Neural cell (in vitro differentiated cells): ENCODE data around the gene BRK1.

Experiments used
- EP300 ChIP-seq: fragments of 450-650 bp; conservative IDR thresholded peaks from 2 replicates; pipeline ENCODE4 v1.6.1; 2014; ENCODE audit warnings: antibody characterized with exemption, mild to moderate bottlenecking, moderate library complexity; ENCODE audit not compliant: poor library complexity, severe bottlenecking
- MXI1 ChIP-seq: fragments of 450-650 bp; conservative IDR thresholded peaks from 2 replicates; pipeline ENCODE4 v1.6.1; 2014; ENCODE audit warnings: antibody characterized with exemption, mild to moderate bottlenecking; ENCODE audit not compliant: poor library complexity, severe bottlenecking
- POLR2AphosphoS5 ChIP-seq: IDR thresholded peaks from 2 replicates; pipeline ENCODE4 v1.6.1; 2012
- SMC3 ChIP-seq: fragments of 450-650 bp; conservative IDR thresholded peaks from 2 replicates; pipeline ENCODE4 v1.6.1; 2014; ENCODE audit warnings: antibody characterized with exemption, mild to moderate bottlenecking, moderate library complexity; ENCODE audit not compliant: poor library complexity
- TAF1 ChIP-seq: IDR thresholded peaks from 2 replicates; pipeline ENCODE4 v1.6.1; 2012; ENCODE audit warnings: low read depth
- TF ChIP-seq, protein P1 (sequence below): fragments of 450-650 bp; IDR thresholded peaks from 2 replicates; pipeline ENCODE4 v1.5.1; 2014; ENCODE audit warnings: antibody characterized with exemption, mild to moderate bottlenecking, moderate library complexity; ENCODE audit not compliant: poor library complexity, severe bottlenecking
- TF ChIP-seq, protein P2 (sequence below): IDR thresholded peaks from 2 replicates; pipeline ENCODE4 v1.6.1; 2012; ENCODE audit warnings: borderline replicate concordance

DNA sequence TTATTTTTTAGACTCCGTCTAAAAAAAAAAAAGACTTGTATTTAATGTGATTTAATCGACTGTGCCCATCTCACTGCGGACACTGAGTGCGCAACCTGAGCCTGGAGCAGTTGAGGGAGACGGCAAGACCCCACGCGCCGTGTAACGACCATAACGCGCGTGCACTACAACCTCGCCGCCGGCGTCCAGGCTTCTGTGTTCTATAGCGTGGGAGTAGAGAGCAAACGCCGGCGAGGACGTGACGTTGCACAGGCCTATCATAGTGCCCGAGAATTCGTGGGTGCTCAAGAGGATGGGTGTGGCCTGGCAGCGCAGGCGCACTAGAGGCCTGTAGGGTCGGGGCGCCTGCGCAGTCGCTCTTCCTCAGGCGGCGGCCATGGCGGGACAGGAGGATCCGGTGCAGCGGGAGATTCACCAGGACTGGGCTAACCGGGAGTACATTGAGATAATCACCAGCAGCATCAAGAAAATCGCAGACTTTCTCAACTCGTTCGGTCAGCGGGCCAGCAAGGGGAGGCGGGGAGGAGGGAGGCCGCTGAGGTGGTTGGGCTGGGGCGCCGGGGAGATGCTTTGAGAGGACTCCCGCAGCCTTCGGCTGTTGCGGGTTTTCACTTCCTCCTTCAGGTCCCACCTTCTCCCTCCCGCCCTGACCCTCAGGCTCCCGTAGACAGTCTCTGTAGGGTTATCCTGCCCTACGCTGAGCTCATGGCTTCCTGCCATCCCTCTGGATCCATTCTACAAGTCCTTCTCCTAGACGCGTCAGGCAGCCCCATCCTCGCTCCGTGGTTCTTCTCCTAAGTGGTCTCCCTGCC lies at the start of gene BRK1:
- TF ChIP-seq, protein P1, sequence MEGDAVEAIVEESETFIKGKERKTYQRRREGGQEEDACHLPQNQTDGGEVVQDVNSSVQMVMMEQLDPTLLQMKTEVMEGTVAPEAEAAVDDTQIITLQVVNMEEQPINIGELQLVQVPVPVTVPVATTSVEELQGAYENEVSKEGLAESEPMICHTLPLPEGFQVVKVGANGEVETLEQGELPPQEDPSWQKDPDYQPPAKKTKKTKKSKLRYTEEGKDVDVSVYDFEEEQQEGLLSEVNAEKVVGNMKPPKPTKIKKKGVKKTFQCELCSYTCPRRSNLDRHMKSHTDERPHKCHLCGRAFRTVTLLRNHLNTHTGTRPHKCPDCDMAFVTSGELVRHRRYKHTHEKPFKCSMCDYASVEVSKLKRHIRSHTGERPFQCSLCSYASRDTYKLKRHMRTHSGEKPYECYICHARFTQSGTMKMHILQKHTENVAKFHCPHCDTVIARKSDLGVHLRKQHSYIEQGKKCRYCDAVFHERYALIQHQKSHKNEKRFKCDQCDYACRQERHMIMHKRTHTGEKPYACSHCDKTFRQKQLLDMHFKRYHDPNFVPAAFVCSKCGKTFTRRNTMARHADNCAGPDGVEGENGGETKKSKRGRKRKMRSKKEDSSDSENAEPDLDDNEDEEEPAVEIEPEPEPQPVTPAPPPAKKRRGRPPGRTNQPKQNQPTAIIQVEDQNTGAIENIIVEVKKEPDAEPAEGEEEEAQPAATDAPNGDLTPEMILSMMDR = no peak
- TF ChIP-seq, protein P2, sequence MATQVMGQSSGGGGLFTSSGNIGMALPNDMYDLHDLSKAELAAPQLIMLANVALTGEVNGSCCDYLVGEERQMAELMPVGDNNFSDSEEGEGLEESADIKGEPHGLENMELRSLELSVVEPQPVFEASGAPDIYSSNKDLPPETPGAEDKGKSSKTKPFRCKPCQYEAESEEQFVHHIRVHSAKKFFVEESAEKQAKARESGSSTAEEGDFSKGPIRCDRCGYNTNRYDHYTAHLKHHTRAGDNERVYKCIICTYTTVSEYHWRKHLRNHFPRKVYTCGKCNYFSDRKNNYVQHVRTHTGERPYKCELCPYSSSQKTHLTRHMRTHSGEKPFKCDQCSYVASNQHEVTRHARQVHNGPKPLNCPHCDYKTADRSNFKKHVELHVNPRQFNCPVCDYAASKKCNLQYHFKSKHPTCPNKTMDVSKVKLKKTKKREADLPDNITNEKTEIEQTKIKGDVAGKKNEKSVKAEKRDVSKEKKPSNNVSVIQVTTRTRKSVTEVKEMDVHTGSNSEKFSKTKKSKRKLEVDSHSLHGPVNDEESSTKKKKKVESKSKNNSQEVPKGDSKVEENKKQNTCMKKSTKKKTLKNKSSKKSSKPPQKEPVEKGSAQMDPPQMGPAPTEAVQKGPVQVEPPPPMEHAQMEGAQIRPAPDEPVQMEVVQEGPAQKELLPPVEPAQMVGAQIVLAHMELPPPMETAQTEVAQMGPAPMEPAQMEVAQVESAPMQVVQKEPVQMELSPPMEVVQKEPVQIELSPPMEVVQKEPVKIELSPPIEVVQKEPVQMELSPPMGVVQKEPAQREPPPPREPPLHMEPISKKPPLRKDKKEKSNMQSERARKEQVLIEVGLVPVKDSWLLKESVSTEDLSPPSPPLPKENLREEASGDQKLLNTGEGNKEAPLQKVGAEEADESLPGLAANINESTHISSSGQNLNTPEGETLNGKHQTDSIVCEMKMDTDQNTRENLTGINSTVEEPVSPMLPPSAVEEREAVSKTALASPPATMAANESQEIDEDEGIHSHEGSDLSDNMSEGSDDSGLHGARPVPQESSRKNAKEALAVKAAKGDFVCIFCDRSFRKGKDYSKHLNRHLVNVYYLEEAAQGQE = peak; percentile 84
- peak; percentile 85 for TF ChIP-seq TAF1
- TF ChIP-seq SMC3 = no peak
- peak; percentile 97 for TF ChIP-seq POLR2AphosphoS5
- no peak for TF ChIP-seq EP300
- TF ChIP-seq MXI1 = peak; percentile 84
